ENCODE data around the gene TNRC6C. TPM values are rescaled to one million over a fixed set of nuclear protein-coding genes. Genes with fewer than 3 reads are reported as not detected.

The TNRC6C gene
- total RNA-seq, 1 donor: 12.4 TPM

GRCh38 chr17:78147315-78147998, 189.0 kb downstream of the TNRC6C start:
- H3K27me3 ChIP-seq (ENCODE audit: insufficient read depth, low read length): no peaks in the 10 kb centered on the region
- H3K9me3 ChIP-seq (ENCODE audit: low read depth, low read length): no peaks in the 10 kb centered on the region
- no peak overlapping the region for H3K4me3 ChIP-seq (ENCODE audit: low read length)
- H3K4me1 ChIP-seq (ENCODE audit: insufficient read depth, low read length): peaks cover 69% of the 10 kb centered on the region

GRCh38 chr17:78148286-78149016, 189.9 kb downstream of the TNRC6C start:
- H3K27me3 ChIP-seq (ENCODE audit: insufficient read depth, low read length): no peaks in the 10 kb centered on the region
- no peaks in the 10 kb centered on the region for H3K9me3 ChIP-seq (ENCODE audit: low read depth, low read length)
- no peak overlapping the region for H3K4me3 ChIP-seq (ENCODE audit: low read length)
- peaks cover 66% of the 10 kb centered on the region for H3K4me1 ChIP-seq (ENCODE audit: insufficient read depth, low read length)

- H3K4me3 ChIP-seq (ENCODE audit: low read length): no peak overlapping the region
- no peaks in the 10 kb centered on the region for H3K9me3 ChIP-seq (ENCODE audit: low read depth, low read length)
- H3K27me3 ChIP-seq (ENCODE audit: insufficient read depth, low read length): no peaks in the 10 kb centered on the region
- H3K4me1 ChIP-seq (ENCODE audit: insufficient read depth, low read length): peaks cover 59% of the 10 kb centered on the region
These were observed 193.1 kb downstream of the TNRC6C start for GRCh38 chr17:78151514-78152008.

GRCh38 chr17:78154903-78155811, 196.7 kb downstream of the TNRC6C start:
- Histone ChIP-seq H3K9me3 (ENCODE audit: low read depth, low read length) (no peaks in the 10 kb centered on the region), H3K4me3 (ENCODE audit: low read length) (no peak overlapping the region), H3K4me1 (ENCODE audit: insufficient read depth, low read length) (peaks cover 54% of the 10 kb centered on the region), H3K27me3 (ENCODE audit: insufficient read depth, low read length) (no peaks in the 10 kb centered on the region)

Other genes starting within 250 kb of the TNRC6C start
- gene TMC6, start 170.1 kb downstream of the TNRC6C start, total RNA-seq: 136 TPM
- gene TMC8, start 172.1 kb downstream of the TNRC6C start, total RNA-seq: 138 TPM
- gene C17orf99, start 187.7 kb downstream of the TNRC6C start, total RNA-seq: not detected
- 44.7 TPM for gene SYNGR2, start 209.9 kb downstream of the TNRC6C start, total RNA-seq
- gene TK1, start 228.3 kb downstream of the TNRC6C start, total RNA-seq: 0.94 TPM
- gene AFMID, start 228.7 kb downstream of the TNRC6C start, total RNA-seq: 5.0 TPM